ENCODE results near the gene ANKDD1A.
A peak's percentile ranks its signal among the peaks of the same experiment; 100 is the strongest.

The ANKDD1A gene

DNA sequence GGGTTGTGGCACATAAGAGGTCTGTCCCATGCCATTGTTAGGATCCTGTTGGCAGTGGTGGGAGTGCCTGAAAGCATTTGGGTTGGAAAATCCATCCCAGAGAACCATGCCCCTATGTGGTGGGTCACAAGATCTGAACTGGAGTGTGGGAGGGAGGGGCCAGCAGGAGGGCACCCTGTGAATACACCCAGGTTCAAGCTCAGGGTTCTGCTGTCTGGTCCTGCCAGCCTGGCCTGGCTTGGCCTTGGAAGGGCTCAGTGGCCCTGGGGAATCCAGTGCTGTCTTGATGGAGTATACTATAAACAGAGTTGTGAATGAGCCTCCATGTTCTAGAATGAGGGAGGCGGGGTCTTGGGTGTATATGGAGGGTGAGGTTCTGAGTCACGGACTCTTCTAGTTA lies 11.8 kb downstream of the ANKDD1A start:
- DNase-seq, result no peak
- no peak for ATAC-seq

DNA sequence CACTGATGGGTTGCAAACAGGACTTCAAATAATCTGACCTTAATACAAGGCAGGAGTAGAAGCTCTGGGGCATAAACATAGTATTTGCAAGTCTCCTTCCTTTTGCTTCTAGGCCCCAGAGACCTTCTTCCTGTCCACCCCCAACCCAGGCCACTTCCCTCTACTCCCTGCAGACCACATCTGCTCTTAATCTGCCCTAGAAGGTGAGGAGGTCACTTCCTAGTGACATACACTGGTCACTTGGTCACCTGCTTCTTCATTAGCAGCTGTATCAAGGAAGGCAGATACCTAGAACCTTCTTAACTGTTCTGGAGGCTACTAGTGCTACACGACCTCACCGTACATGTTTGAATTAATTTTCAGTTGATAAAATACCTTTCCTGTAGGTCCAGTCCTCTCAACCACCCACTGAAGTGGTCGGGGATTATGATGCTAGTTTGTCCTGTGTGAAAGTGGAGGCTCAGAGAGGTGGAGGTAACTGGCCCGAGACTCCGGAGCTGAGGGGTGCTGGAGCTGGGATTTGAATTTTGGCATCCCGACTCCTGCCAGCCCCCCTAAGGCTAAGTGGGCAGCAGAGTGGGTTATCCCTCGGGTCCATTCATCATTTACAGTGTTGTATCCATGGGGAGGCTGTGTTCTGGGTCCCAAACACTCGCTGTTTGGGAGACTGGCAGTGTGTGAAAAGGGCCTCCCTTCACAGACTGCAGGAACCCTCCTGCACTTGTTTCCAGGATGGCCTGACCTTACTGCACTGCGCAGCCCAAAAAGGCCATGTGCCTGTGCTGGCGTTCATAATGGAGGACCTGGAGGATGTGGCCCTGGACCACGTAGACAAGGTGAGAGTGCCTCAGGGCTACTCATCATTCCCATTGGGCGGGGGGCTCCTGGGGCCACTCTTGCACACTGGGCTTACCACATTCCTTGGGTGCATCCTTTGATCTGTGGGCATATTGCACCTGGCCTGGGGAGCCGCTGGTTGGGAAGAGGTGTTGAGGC lies 13.9 kb downstream of the ANKDD1A start:
- no peak for ATAC-seq
- DNase-seq, result no peak

DNA sequence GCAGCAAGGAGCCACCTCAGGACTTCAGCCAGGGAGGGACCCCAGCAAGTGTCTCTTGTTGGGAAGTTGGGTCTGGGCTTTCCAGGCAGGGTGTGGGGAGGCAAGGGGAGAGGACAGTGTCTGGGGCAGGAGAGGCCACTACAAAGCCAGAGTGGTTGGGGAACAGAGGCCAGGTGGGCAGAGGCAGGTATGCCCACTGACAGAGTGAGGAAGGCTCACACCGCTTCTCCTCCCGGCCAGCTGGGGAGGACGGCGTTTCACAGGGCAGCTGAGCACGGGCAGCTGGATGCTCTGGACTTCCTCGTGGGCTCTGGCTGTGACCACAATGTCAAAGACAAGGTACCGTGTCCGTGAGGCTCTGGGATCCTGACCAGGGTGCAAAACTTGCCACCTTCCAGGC lies 15.0 kb downstream of the ANKDD1A start:
- ATAC-seq, result no peak

DNA sequence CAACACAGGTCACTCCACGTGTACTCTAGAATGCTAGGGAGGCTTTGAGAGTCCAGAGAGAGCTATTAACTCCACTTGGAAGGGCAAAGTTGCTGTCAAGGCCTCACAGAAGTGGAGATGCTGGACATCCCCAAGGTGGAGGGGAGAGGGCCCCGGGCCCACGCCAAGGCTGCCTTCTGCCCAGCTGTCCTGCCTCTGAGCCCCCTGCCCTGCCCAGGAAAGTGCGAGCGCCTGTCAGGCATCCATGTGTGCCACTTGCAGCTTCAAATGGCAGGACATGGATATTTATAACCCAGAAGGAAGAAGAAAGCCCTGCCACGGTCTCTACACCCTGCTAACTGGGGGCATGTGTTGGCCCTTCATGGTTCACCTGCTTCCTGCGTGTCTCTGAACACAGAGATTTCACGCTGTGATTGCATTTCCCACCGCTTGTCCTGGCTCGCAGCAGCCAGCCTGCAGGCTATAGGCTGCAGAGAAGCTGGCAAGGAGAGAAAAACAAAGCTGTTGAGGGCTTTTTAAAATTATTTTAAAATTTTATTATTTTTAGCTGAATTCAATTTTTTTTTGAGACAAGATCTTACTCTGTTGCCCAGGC lies 17.0 kb downstream of the ANKDD1A start:
- no peak for ATAC-seq

More for the DNA sequence above, 15.0 kb downstream of the ANKDD1A start:
- no peak for DNase-seq

DNA sequence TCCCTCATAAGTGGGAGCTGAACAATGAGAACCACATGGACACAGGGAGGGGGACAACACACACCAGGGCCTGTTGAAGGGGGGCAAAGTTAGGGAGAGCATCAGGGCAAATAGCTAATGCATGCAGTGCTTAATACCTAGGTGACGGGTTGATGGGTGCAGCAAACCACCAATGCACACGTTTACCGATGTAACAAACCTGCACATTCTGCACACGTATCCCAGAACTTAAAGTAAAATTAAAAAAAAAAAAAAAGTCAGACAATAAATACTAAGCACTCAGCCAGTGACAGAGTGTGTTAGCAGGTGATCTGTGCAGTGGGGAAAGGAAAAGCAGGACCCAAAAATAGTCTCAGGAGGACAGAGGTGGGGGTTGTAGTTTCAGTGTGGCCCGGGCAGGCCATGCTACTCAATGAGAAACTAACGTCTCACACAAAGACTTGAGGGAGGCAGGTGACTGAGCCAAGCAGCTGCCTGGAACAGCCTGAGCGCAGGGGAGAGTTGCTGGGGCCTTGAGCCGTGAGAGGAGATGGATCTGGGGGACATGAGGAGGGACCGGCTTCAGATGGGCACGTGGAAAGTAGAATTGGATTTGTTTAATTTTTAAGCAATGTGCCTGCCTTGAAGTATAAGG lies 18.4 kb downstream of the ANKDD1A start:
- ATAC-seq (no peak), DNase-seq (no peak)

More for the DNA sequence above, 17.0 kb downstream of the ANKDD1A start:
- DNase-seq, result no peak

DNA sequence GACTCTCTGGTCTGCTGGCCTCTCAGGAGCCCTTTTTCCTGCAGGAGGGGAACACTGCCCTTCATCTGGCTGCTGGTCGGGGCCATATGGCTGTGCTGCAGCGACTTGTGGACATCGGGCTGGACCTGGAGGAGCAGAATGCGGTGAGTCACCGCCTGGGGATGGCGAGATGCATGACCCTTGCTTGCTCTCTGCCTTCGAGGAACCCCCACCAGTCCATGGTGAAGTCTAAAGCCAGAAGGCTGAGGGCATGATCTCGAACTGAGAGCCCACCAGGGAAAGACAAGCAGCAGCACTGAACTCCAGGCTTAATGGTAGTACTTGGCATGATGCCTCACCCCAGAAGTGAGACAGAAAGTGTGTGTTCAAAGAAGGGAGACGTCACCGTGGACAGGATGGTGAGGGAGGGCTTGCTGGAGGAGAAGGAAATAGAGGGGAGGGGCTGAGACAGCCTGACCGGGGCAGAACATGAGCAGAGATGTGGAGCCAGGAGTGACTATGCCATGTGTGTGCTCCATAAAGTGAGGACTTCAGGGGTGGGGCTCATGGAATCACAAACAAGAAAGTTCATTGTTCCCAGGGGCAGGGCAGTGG lies 19.2 kb downstream of the ANKDD1A start:
- ATAC-seq (no peak), DNase-seq (no peak)

DNA sequence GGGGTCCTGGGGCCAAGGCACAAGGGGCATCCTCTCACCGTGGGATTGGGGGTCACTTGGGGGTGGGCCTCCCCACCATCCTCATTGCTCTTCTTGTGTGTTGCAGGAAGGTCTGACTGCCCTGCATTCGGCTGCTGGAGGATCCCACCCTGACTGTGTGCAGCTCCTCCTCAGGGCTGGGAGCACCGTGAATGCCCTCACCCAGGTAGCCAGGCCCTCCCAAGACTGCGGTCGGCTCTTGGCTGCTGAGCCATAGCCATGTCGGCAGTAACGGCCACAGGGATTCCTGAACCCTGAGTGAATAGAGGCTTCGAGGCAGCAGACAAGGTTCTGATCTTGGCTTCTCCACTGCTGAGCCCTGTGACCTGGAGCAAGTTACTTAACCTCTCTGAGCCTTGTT lies 19.7 kb downstream of the ANKDD1A start:
- DNase-seq (no peak), ATAC-seq (no peak)

DNA sequence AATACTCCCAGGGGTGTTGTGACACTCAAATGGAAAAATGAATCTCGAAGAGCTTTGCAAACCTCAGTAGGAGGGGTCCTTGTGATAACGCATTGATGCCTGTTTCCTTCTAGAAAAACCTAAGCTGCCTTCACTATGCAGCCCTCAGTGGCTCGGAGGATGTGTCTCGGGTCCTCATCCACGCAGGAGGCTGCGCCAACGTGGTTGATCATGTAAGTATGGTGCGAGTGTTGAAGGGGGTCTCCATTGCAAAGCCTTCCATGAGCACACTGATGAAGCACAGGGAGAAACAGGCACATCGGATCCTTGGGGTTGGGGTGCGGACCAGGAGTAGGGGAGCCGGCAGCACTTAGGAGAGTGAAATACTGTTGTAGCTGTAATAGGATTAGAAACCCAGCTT lies 22.3 kb downstream of the ANKDD1A start:
- ATAC-seq (no peak), DNase-seq (no peak)

DNA sequence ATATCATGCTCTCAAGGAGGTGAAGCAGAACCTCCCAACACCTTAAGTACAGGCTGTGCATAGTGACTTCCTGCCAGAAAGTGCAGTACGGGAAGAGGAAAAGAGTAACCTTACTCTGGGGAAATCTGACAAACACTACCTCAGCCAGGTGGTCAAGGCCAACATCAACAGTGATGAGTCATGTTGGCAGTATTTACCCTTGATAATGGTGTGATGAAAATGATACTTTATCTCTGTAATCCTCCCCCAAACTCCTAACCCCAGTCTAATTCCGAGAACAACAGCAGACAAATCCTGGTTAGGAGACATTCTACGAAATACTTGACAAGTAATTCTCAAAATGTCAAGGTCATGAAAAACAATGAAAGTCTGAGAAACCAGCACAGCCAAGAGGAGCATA lies 26.5 kb downstream of the ANKDD1A start:
- DNase-seq (no peak), ATAC-seq (no peak)

DNA sequence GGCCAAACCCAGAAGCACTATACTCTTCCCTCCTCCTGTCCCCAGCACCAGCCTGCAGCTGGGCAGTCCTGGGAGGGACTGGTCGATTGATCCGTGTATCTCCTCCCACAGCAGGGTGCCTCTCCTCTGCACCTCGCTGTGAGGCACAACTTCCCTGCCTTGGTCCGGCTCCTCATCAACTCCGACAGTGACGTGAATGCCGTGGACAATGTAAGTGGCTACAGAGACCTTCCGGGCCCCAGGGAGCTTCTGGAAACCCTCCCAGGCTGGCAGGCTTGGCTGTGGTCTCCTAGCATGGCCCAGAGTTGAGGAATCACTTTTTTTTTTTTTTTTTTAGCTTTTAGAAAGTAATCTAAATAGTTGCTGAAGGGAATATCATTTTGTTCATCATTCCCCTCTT lies 30.7 kb downstream of the ANKDD1A start:
- ATAC-seq, result no peak
- DNase-seq, result no peak

DNA sequence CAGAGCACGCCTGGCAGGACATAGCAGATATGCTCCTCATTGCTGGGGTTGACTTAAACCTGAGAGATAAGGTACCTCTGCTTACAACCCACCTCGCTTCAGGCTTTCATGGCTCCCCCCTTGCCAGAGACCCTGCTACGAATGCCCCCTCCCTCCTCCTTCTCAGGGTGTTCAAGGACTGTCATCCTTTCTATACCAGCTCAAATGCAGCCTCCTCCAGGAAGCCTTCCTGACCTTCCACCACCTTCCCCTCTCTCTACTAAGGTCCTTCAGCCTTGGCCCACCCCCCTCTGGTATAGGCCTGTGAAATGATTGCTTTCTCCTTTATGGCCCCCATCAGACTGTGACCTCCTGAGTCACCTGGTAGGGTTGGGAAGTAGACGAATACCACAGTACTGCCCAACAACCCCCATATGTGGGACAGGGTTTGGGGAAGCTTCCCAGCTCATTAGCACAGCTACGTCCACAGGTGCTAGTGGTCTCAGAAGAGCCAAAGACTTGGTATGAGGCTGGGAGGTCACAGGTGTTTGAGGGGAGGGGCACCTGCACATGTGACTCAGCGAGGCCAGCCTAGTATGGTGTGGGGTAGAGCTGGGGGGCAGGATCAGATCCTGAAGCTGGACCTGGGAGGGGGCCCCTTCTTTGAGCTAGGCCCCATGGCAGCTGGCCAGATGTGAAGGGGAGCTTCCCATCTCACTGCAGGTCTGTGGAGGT lies 32.0 kb downstream of the ANKDD1A start:
- ATAC-seq (no peak), DNase-seq (no peak)

DNA sequence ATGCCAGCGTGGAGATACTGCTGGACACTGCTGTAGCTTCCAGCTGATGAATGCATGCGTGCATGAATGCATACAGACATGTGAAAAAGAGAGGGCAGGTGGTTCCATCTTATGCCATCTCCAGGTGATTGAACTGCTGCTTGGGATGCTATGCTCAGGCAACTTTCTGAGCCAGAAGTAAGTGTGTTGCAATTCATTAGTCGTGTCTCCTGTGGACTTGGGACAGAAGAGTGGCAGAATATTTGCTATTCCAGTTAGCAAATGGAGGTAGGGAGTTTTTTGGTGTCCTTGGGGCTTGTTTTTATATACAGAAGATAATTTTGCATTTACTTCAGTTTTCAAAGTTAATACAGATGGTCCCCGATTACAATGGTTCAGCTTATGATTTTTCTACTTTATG lies 33.3 kb downstream of the ANKDD1A start:
- DNase-seq, result no peak
- no peak for ATAC-seq

DNA sequence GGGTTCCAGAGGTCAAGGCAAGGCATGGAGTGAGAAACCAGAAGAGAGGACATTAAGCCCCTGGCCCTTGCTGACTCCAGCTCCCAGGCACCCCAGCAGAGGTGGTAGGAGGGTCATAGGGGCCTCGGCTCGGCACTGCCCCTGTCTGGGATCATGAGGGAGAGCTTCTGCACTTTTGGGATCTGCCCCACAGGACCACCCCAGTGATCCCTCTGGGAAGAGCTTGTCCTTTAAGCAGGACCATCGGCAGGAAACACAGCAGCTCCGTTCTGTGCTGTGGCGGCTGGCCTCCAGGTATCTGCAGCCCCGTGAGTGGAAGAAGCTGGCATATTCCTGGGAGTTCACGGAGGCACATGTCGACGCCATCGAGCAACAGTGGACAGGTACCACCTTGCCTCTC lies 35.5 kb downstream of the ANKDD1A start:
- DNase-seq (no peak), ATAC-seq (no peak)

DNA sequence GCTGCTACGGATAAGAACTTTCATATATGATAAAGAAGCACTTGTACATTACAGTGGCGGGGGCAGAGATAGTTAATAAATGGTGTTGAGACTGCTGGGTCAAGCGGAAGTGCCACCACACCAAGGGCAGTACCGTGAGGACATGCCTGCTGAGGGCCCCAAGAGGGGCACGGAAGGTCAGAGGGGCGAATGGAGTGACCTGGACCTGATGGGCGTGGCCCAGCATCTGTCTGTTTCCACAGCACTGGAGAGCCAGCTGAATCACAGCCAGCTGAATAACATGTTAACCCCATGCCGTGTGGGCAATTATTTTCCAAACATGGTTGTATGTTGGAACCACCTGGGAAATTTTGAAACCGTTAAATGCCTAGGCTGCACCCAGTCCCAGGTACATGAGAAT lies 37.2 kb downstream of the ANKDD1A start:
- DNase-seq, result no peak

DNA sequence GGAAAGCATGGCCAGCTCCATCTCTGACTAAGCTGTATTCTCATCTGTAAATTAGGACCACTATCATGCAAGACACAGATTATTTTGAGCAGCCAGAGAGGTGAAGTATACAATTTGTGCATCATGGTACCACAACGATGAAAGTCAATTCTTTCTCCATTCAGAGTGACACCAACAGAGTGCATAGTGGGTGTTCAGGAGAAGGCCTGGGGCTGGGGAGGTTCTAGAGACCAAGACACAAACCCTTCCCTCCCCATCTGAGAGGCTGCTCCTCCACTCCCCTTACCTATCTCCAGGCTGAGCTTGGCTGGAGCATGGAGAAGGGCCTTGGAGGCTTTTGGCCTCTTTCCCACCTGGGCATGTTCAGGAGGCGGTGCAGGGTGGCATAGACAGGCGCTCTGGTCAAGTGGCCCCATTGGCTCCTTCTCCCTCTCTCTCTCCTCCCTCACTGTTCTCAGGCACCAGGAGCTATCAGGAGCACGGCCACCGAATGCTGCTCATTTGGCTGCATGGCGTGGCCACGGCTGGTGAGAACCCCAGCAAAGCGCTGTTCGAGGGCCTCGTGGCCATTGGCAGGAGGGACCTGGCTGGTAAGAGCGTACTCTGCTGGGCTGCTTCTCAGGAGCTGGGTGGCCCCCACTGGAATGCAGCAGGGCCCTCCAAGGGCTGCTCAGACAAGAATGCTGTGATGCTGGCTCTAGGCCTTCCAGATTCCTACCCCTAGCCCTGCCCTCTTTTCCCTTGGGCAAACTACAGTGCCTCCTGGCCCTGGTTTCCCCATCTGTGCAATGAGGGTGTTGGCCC lies 37.9 kb downstream of the ANKDD1A start:
- DNase-seq, result no peak
- peak; percentile 14 for ATAC-seq

More for the DNA sequence above, 37.2 kb downstream of the ANKDD1A start:
- no peak for ATAC-seq

DNA sequence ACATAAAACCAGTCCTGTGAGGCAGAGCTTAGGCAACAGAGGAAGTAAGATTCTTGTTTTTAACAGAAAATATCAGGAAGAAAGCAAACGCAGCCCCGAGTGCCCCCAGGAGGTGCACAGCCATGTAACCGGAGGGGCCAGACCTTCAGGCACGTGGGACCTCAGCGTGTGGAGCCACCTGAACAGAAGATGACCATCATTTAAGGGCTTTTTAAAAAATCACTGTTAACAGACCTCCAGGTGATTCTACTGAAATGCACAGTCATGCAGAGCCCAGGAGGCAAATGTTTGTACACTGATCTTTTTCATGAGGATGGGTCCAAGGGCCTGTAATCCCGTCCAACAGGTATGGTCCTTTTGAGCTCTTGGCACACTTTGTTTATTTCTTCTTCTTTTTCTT lies 39.2 kb downstream of the ANKDD1A start:
- no peak for ATAC-seq
- DNase-seq, result no peak

DNA sequence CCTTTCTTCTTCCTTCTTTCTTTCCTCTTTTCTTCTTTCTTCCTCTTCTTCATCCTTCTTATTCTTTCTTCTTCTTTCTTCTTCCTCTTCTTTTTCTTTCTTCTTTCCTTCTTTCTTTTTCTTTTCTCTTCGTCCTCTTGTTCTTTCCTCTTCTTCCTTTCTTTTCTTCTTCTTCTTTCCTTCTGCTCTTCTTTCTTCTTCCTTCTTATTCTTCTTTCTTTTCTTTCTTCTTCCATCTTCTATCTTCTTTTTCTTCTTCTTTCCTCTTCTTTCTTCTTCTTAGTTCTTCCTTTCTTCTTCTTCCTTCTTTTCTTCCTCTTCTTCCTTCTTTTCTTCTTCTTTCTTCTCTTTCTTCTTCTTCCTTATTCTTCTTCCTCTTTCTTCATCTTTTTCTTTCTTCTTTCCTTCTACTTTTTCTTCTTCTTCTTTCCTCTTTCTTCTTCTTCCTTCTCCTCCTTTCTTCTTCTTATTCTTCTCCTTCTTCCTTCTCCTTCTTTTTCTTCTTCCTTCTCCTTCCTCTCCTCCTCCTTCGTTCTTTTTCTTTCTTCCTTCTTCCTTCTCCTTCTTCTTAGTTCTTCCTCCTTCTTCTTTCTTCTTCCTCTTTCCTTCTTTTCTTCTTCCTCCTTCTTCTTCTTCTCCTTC lies 40.2 kb downstream of the ANKDD1A start:
- DNase-seq (no peak), ATAC-seq (no peak)

DNA sequence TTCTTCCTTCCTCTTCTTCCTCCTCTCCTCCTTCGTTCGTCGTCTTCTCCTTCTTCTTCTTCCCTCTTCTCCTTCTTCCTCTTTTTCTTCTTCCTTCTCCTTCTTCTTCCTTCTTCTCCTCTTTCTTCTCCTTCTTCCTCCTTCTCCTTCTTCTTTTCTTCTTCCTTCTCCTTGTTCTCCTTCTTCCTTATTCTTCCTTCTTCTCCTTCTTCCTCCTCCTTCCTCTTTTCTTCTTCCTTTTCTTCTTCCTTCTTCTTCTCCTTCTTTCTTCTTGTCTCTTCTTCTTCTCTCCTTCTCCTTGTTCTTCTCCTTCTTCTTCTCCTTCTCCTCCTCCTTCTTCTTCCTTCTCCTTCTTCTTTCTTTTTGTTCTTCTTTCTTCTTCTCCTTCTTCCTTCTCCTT lies 42.7 kb downstream of the ANKDD1A start:
- no peak for ATAC-seq
- DNase-seq, result no peak

DNA sequence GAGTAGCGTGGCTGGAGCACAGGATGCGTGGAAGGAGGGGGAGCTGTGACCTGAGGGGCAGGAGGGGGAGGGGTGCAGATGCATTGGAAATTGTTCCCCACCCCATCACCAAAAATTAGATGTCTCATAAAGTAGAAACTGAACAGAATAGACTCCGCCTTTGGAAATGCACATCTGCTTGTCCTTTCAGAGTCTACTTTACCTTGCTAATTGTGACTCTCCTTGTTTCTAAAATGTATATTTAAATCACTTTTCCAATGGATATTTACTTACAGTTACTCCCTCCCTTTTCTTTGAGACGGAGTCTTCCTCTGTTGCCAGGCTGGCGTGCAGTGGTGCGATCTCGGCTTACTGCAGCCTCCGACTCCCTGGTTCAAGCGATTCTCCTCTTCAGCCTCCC lies 47.4 kb downstream of the ANKDD1A start:
- DNase-seq, result no peak
- ATAC-seq, result no peak

DNA sequence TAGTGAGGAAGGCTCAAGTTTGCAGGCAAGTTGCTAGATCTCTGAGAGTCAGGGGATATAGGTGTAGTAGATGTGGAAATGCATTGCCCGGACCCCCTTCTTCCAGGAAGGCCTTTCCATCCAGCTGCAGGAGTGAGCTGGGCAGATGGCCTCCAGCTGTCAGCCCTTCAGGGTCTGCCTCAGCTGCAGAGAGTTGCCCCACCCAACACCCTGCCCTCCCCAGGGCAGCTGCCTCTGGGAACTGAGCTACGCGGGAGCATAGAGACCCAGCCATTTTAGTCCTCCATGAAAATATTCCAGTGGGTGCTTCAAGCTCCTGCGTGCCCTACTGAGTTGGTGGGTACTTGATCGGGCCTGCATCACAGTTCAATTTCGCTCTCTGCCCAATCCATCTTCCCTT lies 48.5 kb downstream of the ANKDD1A start:
- ATAC-seq, result no peak

DNA sequence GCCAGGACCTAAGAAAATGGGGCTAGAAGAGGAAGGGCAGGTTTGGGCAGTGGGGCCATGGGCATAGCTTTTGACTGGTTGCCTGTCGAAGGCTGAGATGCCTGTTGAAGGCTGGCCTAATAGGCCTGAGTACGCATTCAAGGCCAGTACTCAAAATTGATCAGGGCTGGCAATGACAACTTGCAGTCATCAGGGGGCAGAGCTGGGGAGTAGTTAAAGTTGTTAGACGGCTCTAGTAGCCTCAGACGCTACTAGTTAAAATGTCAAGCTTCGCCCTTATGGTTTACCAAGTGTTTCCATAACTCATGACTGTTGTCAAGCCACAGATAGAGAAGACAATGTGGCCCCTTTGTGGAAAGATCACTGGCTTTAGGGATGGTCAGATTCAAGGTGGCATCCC lies 49.3 kb downstream of the ANKDD1A start:
- no peak for DNase-seq
- peak; percentile 49 for ATAC-seq

More for the DNA sequence above, 48.5 kb downstream of the ANKDD1A start:
- no peak for DNase-seq
